UCSD-AML1 (cell line): Measurements from ENCODE around the gene TLE3.
"Not testable (repeated sequence)": the region's sequence is repeated elsewhere in the genome, so short reads cannot be mapped to it uniquely, and the experiment has no call there.

Experiments
- DNase-seq: peaks from one replicate; lab custom pipeline; 2025; ENCODE audit not compliant: unreplicated experiment; lab: John Stamatoyannopoulos, UW

TLE3 gene

GRCh38 chr15:70097321-70098152 lies at the start of gene TLE3:
TLE3 (minus strand) TSS chr15:70097917; CDS start chr15:70096798, 1,119 bp downstream.
- DNase-seq: peak; percentile 97

DNA sequence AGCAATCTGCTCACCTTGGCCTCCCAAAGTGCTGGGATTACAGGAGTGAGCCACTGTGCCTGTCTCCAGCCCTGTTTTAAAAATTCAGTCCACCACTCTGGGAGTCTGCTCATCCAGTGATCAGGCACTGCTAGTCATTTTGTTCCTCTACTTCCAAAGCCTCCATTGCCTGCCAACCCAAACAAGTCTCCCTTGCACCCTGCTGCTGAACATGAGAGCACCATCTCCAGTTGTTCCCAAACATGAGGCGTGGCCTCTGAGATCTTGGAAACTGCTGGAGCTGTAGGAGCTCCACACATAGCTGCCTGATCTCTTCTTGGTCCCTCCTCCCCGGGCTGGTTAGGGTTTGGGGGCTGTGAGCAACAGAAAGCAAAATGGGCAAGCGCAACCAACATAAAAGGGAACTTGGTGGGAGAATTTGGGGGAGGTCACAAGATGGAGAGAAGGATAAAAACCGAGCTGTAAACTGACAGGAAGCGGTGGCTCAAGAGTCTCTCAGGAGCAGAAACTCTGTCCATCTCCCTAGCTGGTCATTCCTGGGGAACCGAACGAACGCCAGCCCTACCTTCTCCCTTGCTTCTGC lies 49.6 kb upstream of the TLE3 start:
- peak; percentile 39 for DNase-seq

DNA sequence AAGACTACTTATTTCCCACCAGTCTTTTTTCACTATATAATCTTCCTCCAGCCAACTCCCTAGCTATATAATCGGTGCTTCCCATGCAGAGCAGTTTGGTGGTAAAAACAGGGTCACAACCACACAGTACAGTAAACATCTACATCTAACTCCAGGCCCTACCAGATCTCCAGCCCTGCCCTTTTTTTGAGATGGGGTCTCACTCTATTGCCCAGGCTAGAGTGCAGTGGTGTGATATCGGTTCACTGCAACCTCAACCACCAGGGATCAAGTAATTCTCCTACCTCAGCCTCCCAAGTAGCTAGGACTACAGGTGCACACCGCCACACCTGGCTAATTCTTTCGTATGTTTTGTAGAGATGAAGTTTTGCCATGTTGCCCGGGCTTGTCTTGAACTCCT lies 49.1 kb upstream of the TLE3 start:
- no peak for DNase-seq

DNA sequence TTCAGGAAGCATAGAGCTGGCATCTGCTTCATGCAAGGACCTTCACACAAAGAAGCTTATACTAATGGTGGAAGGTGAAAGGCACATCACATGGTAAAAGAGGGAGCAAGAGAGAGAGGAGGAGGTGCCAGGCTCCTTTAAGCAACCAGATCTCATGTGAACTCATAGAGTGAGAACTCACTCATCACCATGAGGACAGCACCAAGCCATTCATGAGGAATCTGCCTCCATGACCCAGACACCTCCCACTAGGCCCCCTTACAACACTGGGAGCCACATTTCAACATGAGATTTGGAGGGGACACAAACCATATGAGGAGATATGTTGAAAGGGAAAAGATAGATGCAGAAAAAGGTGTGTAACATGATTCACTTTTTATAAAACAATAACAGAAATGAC lies 48.4 kb upstream of the TLE3 start:
- no peak for DNase-seq

- DNase-seq: no peak
These were observed 47.5 kb upstream of the TLE3 start for GRCh38 chr15:70145261-70145660.

DNA sequence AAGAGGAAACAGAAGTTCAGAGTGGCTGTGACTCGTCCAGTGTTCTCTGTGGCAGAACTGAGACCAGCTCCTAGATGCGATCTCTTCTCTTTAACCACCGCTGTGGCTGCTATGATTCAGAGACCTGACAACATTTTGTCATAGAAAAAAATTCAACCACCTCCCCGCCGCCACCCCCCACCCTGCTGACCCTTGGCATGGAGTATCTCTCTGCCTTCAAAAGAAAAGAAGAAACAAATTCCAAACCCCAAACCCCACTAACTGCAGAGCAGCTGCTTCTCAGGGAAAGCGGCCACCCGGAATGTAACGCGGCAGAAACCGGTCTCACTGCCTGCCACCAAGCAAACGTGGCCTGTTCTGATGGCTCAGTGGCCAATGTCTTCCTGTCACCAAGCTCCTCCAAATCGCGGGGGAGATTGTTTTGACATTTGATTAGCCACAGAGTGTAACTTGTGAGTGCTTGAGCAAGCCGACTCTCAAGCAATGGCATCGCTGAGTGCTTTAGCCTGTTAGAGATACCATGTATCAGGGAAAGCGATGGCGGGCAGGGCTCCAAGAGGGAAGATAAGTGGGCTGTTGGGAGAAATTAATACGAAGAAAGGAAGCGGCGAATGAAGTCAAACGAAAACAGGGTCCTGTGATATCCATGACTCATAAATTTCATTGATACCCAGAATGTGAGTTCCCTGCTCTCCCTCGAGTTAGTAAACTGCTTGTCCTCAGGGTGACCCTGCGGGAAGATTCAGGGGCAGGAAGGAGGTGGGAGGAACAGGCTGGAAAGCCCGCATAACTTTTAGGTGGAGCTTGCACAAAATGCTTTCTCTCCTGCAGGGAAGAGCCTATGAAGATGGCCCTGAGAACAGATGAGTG lies 44.8 kb upstream of the TLE3 start:
- peak; percentile 53 for DNase-seq

- no peak for DNase-seq
These were observed 44.3 kb upstream of the TLE3 start for GRCh38 chr15:70142072-70142321.

GRCh38 chr15:70141376-70142071 lies 43.8 kb upstream of the TLE3 start:
- peak; percentile 43 for DNase-seq

GRCh38 chr15:70140543-70141375 lies 43.0 kb upstream of the TLE3 start:
- DNase-seq: peak; percentile 55

GRCh38 chr15:70140025-70140542 lies 42.4 kb upstream of the TLE3 start:
- DNase-seq: no peak

DNA sequence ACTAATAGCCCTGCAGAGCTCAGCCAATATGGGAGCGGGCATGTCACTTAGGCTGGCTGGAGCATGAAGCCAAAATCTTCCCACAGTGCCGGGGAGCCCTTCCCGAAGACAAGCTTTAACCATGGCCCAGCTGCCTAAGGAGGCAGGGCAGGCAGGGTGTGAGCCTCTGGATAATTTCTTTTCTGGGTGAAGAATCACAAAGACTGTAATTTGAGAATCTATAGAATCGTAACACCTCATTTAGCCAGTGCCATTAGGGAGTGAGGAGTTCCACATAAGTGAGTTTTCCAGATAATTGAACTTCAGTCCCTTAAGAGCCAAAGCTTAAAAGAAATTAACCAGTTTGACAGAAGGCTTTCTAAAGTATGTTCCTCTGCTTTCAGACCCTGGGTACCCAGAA lies 40.2 kb upstream of the TLE3 start:
- DNase-seq: no peak

DNA sequence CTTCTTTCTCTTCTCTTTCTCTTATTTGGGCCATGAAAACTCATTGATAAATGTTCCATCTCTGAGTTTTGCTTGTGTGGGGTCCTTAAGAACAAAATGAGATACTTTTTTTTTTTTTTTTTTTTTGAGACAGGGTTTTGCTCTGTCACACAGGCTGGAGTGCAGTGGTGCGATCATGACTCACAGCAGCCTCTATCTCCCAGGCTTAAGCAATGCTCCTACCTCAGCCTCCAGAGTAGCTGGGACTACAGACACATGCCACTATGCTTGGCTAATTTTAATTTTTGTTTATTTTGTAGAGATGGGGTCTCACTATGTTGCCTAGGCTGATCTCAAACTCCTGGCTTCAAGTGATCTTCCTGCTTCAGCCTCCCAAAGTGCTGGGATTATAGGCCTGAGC lies 39.3 kb upstream of the TLE3 start:
- DNase-seq: not testable (repeated sequence)

DNA sequence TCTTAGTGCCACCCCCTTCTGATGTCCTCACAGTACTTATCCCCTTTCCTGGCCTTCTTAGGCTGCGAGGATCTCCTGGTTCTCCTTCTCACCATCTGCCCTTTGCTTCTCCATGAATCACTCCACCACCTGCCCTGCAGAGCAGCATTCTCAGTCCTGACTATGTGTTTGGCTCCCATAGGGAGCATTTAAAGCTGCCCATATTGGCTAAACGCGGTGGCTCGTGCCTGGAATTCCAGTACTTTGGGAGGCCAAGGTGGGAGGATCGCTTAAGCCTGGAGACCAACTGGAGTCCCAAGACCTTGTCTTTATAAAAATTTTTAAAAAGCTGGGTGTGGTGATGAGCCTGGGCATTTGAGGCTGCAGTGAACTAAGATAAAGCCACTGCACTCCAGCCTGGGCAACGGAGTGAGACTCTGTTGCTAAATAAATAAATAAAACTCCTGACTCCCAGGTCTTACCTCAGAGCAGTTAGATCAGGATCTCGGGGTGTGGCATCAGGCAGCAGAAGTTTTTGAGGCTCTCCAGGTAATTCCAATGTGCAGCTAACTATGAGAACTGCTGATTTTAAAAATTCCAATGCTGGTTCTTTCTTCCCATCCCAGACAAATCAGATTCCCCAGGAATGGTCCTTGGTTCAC lies 36.2 kb upstream of the TLE3 start:
- DNase-seq: no peak

DNA sequence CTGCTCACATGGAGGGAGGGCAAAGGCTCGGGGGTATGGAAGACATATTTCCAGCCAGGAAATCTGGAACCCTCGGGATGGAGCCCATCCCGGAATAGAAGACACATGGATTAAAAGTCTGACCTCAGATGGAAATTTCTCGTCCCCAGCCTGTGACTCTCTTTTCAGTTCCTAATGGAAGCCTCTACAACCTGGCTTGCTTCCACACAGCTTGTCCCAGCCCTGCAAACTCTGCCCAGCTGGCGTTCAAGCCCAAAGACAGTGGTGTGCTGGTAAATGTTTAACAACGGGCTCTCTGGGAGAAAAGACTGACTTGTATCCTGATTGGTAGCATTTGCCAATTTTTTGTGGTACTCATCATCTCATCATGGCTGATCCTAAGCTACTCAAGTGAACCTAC lies 35.6 kb upstream of the TLE3 start:
- DNase-seq: no peak

- no peak for DNase-seq
These were observed 34.9 kb upstream of the TLE3 start for GRCh38 chr15:70132571-70132970.

- DNase-seq: no peak
These were observed 34.4 kb upstream of the TLE3 start for GRCh38 chr15:70132139-70132538.

- no peak for DNase-seq
These were observed 30.9 kb upstream of the TLE3 start for GRCh38 chr15:70128414-70129140.

DNA sequence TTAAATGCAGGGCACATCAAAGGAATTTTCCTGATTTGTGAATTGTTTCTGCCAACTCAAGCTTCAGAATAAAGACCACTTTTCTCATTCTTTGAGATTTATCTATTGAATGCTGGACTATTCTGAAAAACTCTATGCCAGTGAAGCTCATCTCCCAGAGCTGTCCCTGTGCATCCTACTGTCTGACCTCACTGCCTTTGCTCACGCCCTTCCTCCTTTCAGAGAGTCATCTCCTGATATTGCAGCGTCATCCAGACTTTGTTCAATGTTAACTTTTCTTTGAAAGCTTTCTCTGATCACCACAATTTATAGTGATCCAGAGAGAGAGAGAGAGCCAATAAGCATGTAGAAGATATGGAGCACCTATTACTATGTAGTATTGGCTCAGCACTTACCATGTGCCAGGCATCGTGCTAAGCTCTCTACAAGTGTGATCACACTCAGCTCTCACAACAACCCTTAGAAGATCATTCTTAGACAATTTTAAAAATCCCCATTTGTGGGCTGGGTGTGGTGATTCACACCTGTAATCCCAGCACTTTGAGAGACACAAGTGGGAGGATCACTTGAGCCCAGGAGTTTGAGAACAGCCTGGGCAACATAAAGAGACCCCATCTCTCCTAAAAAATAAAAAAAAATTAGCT lies 30.2 kb upstream of the TLE3 start:
- no peak for DNase-seq

DNA sequence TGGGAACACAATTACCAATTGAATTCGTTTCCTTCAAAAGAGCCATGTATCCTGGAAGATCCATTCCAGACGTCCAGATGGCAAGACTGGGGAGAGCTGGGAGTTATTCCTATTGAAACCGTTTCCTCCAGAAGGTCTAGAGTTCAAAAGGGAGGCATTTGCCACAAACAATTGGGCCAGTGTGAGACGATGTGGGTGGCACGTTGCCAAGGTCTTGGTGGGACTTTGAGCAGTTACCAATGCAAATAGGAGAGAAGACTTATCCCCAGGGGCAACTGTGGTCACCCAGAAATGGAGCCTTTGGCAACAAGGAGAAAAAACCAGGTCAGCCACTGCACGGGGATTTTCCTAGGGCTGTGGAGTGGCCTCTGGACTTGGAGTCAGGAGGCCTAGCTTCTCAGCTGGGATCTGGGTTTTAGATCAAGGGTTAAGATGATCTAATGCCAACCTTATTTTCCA lies 29.6 kb upstream of the TLE3 start:
- no peak for DNase-seq
